B cell (primary cell): ENCODE data around the gene LARGE1. TPM values are rescaled to one million over a fixed set of nuclear protein-coding genes. Genes with fewer than 3 reads are reported as not detected.

Experiments
- ATAC-seq: fragments of 200-7000 bp; cut with Tn5 transposase; one replicate; pipeline ENCODE4 v1.10.0; 2021; ENCODE audit warnings: low read depth, mild to moderate bottlenecking, moderate number of reproducible peaks, moderate library complexity
- CTCF ChIA-PET: fragments of 350-600 bp; sonication (Branson Sonifier 250); formaldehyde crosslinking; loops from one replicate; lab custom pipeline; 2021; ENCODE audit warnings: antibody characterized with exemption, inconsistent platforms; lab: Charles Lee
- POLR2A ChIA-PET: fragments of 350-600 bp; sonication (Branson Sonifier 250); formaldehyde crosslinking; loops from one replicate; lab custom pipeline; 2021; ENCODE audit warnings: antibody characterized with exemption; lab: Charles Lee
- DNase-seq: peaks from one replicate; pipeline ENCODE4 v3.0.0; 2013
- H2AFZ ChIP-seq: 2 replicates; pipeline ENCODE4 v1.6.1; 2012; ENCODE audit warnings: mild to moderate bottlenecking, low read depth, low read length; ENCODE audit not compliant: insufficient read depth, poor library complexity, severe bottlenecking
- H3K27ac ChIP-seq, 2 donors: 1 replicate in 1 of 2; 2 replicates in 1 of 2; pipeline ENCODE4 v1.5.1; 2012 to 2013; ENCODE audit warnings: low read length in 2 of 2, mild to moderate bottlenecking in 2 of 2, moderate library complexity in 1 of 2
- H3K27me3 ChIP-seq, 4 experiments: fragments of 200-600 bp in 1 of 4; sonication (generic) in 1 of 4; replicated peaks in 1 of 4; 1 replicate in 2 of 4; 2 replicates in 2 of 4; pipeline versions ENCODE4 v1.6.1 to v1.7.0; 2013 to 2016; ENCODE audit warnings: low read length in 3 of 4, mild to moderate bottlenecking in 2 of 4, mixed read lengths in 1 of 4, moderate library complexity in 1 of 4; ENCODE audit not compliant: insufficient read depth in 4 of 4, control insufficient read depth in 3 of 4; ENCODE audit errors: control extremely low read depth in 1 of 4
- H3K36me3 ChIP-seq, 2 experiments: replicated peaks in 1 of 2; 1 replicate in 1 of 2; 2 replicates in 1 of 2; pipeline versions ENCODE4 v1.6.1 to v1.7.1; 2013; ENCODE audit warnings: low read length in 1 of 2; ENCODE audit not compliant: insufficient read depth in 2 of 2, control insufficient read depth in 1 of 2; ENCODE audit errors: control extremely low read depth in 1 of 2, extremely low read depth in 1 of 2
- H3K4me1 ChIP-seq, 2 donors: fragments of 200-600 bp in 1 of 2; sonication (generic) in 1 of 2; 1 replicate in 1 of 2; 2 replicates in 1 of 2; pipeline versions ENCODE4 v1.5.1 to v1.6.1; 2013 to 2017; ENCODE audit warnings: low read length in 2 of 2; ENCODE audit not compliant: control insufficient read depth in 2 of 2, insufficient read depth in 2 of 2
- H3K4me2 ChIP-seq: replicated peaks from 2 replicates; pipeline ENCODE3; 2012; ENCODE audit warnings: mild to moderate bottlenecking, low read depth, low read length; ENCODE audit not compliant: poor library complexity, severe bottlenecking
- H3K4me3 ChIP-seq, 5 experiments: fragments of 200-600 bp in 1 of 5; sonication (generic) in 1 of 5; 1 replicate in 3 of 5; 2 replicates in 2 of 5; pipeline versions ENCODE4 v1.5.1 to v1.7.0; 2011 to 2016; ENCODE audit warnings: low read length in 4 of 5, mild to moderate bottlenecking in 4 of 5, low read depth in 2 of 5, control low read depth in 1 of 5, moderate library complexity in 1 of 5; ENCODE audit not compliant: insufficient read depth in 1 of 5; ENCODE audit errors: control extremely low read depth in 1 of 5, extremely low read depth in 1 of 5
- H3K79me2 ChIP-seq: fragments of 200-600 bp; sonication (generic); one replicate; pipeline ENCODE4 v1.6.0; 2016; ENCODE audit warnings: low read length; ENCODE audit not compliant: control insufficient read depth, insufficient read depth
- H3K9ac ChIP-seq: fragments of 200-600 bp; sonication (generic); 2 replicates; pipeline ENCODE4 v1.6.1; 2017; ENCODE audit warnings: mild to moderate bottlenecking, low read length, moderate library complexity
- H3K9me3 ChIP-seq, 3 donors: one replicate each; pipeline versions ENCODE4 v1.6.1 to v1.7.1; 2013; ENCODE audit warnings: low read length in 2 of 3; ENCODE audit not compliant: control insufficient read depth in 2 of 3, insufficient read depth in 1 of 3; ENCODE audit errors: control extremely low read depth in 1 of 3
- H4K20me1 ChIP-seq: 2 replicates; pipeline ENCODE4 v1.6.0; 2012; ENCODE audit warnings: mild to moderate bottlenecking, low read length; ENCODE audit not compliant: insufficient read depth, control insufficient read depth, poor library complexity, severe bottlenecking
- H3K27ac Mint-ChIP-seq: one replicate; pipeline ENCODE4 v1.8.0; 2021; ENCODE audit warnings: mixed read lengths
- H3K27me3 Mint-ChIP-seq: one replicate; pipeline ENCODE4 v1.8.0; 2021; ENCODE audit warnings: mixed read lengths
- H3K4me1 Mint-ChIP-seq: one replicate; pipeline ENCODE4 v1.8.0; 2021; ENCODE audit warnings: mixed read lengths
- H3K4me3 Mint-ChIP-seq: one replicate; pipeline ENCODE4 v1.8.0; 2021; ENCODE audit warnings: mixed read lengths
- H3K9me3 Mint-ChIP-seq: one replicate; pipeline ENCODE4 v1.8.0; 2022; ENCODE audit warnings: mixed read lengths; ENCODE audit not compliant: insufficient read depth
- CTCF ChIP-seq: fragments of 200-600 bp; IDR thresholded peaks from one replicate; pipeline ENCODE4 v1.8.0; 2022; ENCODE audit warnings: antibody characterized with exemption, mild to moderate bottlenecking
- EZH2 ChIP-seq: IDR thresholded peaks from 2 replicates; pipeline ENCODE4 v1.6.1; 2012; ENCODE audit warnings: borderline replicate concordance, low read depth, mild to moderate bottlenecking, moderate library complexity, low read length; ENCODE audit not compliant: insufficient read depth, poor library complexity, severe bottlenecking
- WGBS: methylation state at CpG from one replicate; pipeline ENCODE4 v1.1.5; 2013; ENCODE audit warnings: missing lambda C conversion rate; ENCODE audit not compliant: insufficient coverage; 5-methylcytosine and 5-hydroxymethylcytosine counted together
- intact Hi-C: fragments of 100-400 bp; cut with micrococcal nuclease; formaldehyde crosslinking; loops from one replicate; pipeline ENCODE4 v1.10.0; 2022
- polyA plus RNA-seq: library from polyadenylated mRNA; depleted of rRNA; stranded (reverse); fragments of >200 nt; gene quantifications from 2 replicates; pipeline ENCODE4 v1.2.3, GENCODE V29; 2012
- total RNA-seq, 2 donors: library from RNA; stranded (reverse); fragments of 120-200 nt in 1 of 2; gene quantifications; 1 replicate in 1 of 2; 2 replicates in 1 of 2; pipeline versions ENCODE4 v1.2.3 to v1.2.4, GENCODE V29; 2013 to 2022

LARGE1 gene
- total and polyA plus RNA-seq, 2 donors (not counting 1 experiment from before 2014, with no cell fraction given), result 20.7 to 82.0 TPM

- H3K4me1 Mint-ChIP-seq, result peaks cover 59% of the 10 kb centered on the region
- no peaks in the 10 kb centered on the region for H3K27me3 Mint-ChIP-seq
These were observed 591.4 kb downstream of the LARGE1 start for GRCh38 chr22:33328789-33329296.

More at GRCh38 chr22:33328789-33329296, 591.4 kb downstream of the LARGE1 start:
- Histone ChIP-seq H3K9me3 (peaks cover 0 to 16% (median 3%) of the 10 kb centered on the region in 3 donors), H3K27ac (peak overlapping the region in 1 of 2 donors; percentile 29), H3K4me3 (no peak overlapping the region), H3K9ac (no peak overlapping the region), H3K27me3 (no peaks in the 10 kb centered on the region), H4K20me1 (no peaks in the 10 kb centered on the region), H3K79me2 (no peaks in the 10 kb centered on the region), H3K4me1 (peaks cover 34 to 43% of the 10 kb centered on the region in 2 donors), H3K36me3 (peaks cover 0 to 8% of the 10 kb centered on the region in 2 experiments), H2AFZ (no peak overlapping the region), H3K4me2 (no peak overlapping the region)
- peaks cover 3% of the 10 kb centered on the region for H3K9me3 Mint-ChIP-seq
- intact Hi-C loops, result loop anchor here (10.0 kb wide), 1 partner anchor 54 kb away; no protein-coding TSS in a partner anchor
- TF ChIP-seq EZH2 (no peak), CTCF (no peak)
- 83% methylated on average over 1 of the region's 2 CpGs for WGBS
- CTCF ChIA-PET, result no interaction called here
- DNase-seq (no peak), ATAC-seq (no peak)
- H3K27ac Mint-ChIP-seq, result peak overlapping the region; percentile 0
- H3K4me3 Mint-ChIP-seq, result no peak overlapping the region
- POLR2A ChIA-PET, result interaction anchor here (0.9 kb wide), 1 partner anchor 58 kb away, joined by 3 read pairs; no protein-coding TSS in a partner anchor
